K562 (cell line): ENCODE data around the gene RARRES1. TPM values are rescaled to one million over a fixed set of nuclear protein-coding genes. Genes with fewer than 3 reads are reported as not detected.
A peak's percentile ranks its signal among the peaks of the same experiment; 100 is the strongest.

ENCODE experiments used
- ATAC-seq: fragments of 200-7000 bp; cut with Tn5 transposase; 3 replicates; pipeline ENCODE4 v1.9.1; 2020; ENCODE audit warnings: moderate library complexity
- BruUV-seq: library from RNA; stranded (reverse); fragments of 400-500 nt; replicated peaks from 2 replicates; lab custom pipeline; 2021; lab: Mats Ljungman, UMichigan
- CTCF ChIA-PET: fragments of 300-600 bp; formaldehyde crosslinking; extraction: SDS; loops from one replicate; lab custom pipeline; 2021; ENCODE audit warnings: low intra/inter-chr PET ratio; lab: Yijun Ruan, JAX
- POLR2A ChIA-PET: fragments of 300-600, 350-650 bp; sonication (Branson Sonifier 250); formaldehyde crosslinking; extraction: SDS; loops from one replicate; lab custom pipeline; 2021; ENCODE audit warnings: antibody characterized with exemption, inconsistent platforms; lab: Yijun Ruan, JAX
- DNase-seq, 4 experiments: peaks; one replicate each; pipeline versions ENCODE4 v3.0.0 to v3.0.0-alpha.2; 2011 to 2018; ENCODE audit warnings: low spot score in 3 of 4, mixed read lengths in 3 of 4; ENCODE audit errors: extremely low read depth in 1 of 4
- FAIRE-seq: peaks from 2 replicates; lab custom pipeline; 2011; peaks lifted over from hg19 to GRCh38; lab: Jason Lieb, UNC
- H2AFZ ChIP-seq: 2 replicates; pipeline ENCODE4 v1.6.0; 2011; ENCODE audit warnings: low read depth, low read length, control low read depth, inconsistent platforms
- H3K27ac ChIP-seq: fragments of 200-600 bp; 3 replicates; pipeline ENCODE4 v1.8.0; 2011; ENCODE audit warnings: low read depth, mild to moderate bottlenecking, control low read depth, inconsistent platforms, low read length, moderate library complexity, mixed read lengths; ENCODE audit errors: extremely low read depth
- H3K27me3 ChIP-seq, 2 experiments: fragments of 300-600 bp in 1 of 2; 2 replicates in 1 of 2; 3 replicates in 1 of 2; pipeline versions ENCODE4 v1.6.0 to v1.8.0; 2011; ENCODE audit warnings: inconsistent platforms in 2 of 2, low read length in 2 of 2, mild to moderate bottlenecking in 1 of 2, mixed read lengths in 1 of 2, moderate library complexity in 1 of 2; ENCODE audit not compliant: control insufficient read depth in 2 of 2, insufficient read depth in 2 of 2
- H3K36me3 ChIP-seq: fragments of 300-600 bp; 3 replicates; pipeline ENCODE4 v1.8.0; 2011; ENCODE audit warnings: mild to moderate bottlenecking, low read length, inconsistent platforms; ENCODE audit not compliant: control insufficient read depth, insufficient read depth
- H3K4me1 ChIP-seq, 2 experiments: fragments of 200-600 bp in 1 of 2; replicated peaks in 1 of 2; 2 replicates in 1 of 2; 3 replicates in 1 of 2; pipeline versions ENCODE4 v1.5.1 to v1.8.0; 2011; ENCODE audit warnings: inconsistent platforms in 2 of 2, low read length in 2 of 2, mild to moderate bottlenecking in 1 of 2, mixed read lengths in 1 of 2, moderate library complexity in 1 of 2; ENCODE audit not compliant: control insufficient read depth in 2 of 2, insufficient read depth in 2 of 2
- H3K4me2 ChIP-seq: 2 replicates; pipeline ENCODE4 v1.6.1; 2011; ENCODE audit warnings: low read length, control low read depth, inconsistent platforms, mixed read lengths; ENCODE audit not compliant: insufficient read depth
- H3K4me3 ChIP-seq: fragments of 200-600 bp; sonication (generic), shearing (Covaris generic); 2 replicates; pipeline ENCODE4 v1.5.1; 2016; ENCODE audit warnings: control low read depth, inconsistent platforms
- H3K79me2 ChIP-seq: fragments of 200-600 bp; 3 replicates; pipeline ENCODE4 v1.8.0; 2011; ENCODE audit warnings: low read length, inconsistent platforms; ENCODE audit not compliant: control insufficient read depth, insufficient read depth
- H3K9ac ChIP-seq, 2 experiments: 2 replicates each; pipeline versions ENCODE4 v1.6.0 to v1.6.1; 2011; ENCODE audit warnings: low read depth in 2 of 2, low read length in 2 of 2, control low read depth in 1 of 2, inconsistent platforms in 1 of 2, mild to moderate bottlenecking in 1 of 2, mixed read lengths in 1 of 2; ENCODE audit not compliant: insufficient read depth in 1 of 2
- H3K9me1 ChIP-seq: one replicate; pipeline ENCODE4 v1.6.0; 2011; ENCODE audit warnings: inconsistent platforms, mild to moderate bottlenecking, low read length, moderate library complexity; ENCODE audit not compliant: control insufficient read depth, insufficient read depth
- H3K9me3 ChIP-seq: replicated peaks from 2 replicates; pipeline ENCODE4 v1.5.1; 2011; ENCODE audit warnings: low read depth, low read length, inconsistent platforms; ENCODE audit not compliant: control insufficient read depth, insufficient read depth
- H4K20me1 ChIP-seq: replicated peaks from 2 replicates; pipeline ENCODE4 v1.6.1; 2011; ENCODE audit warnings: low read length, inconsistent platforms, mixed read lengths; ENCODE audit not compliant: control insufficient read depth, insufficient read depth
- C11orf30 ChIP-seq: fragments of 450-650 bp; IDR thresholded peaks from 2 replicates; pipeline ENCODE4 v1.6.1; 2016; ENCODE audit warnings: low read depth, mild to moderate bottlenecking
- FOSL1 ChIP-seq: fragments of 200-800 bp; sonication (Bioruptor generic); conservative IDR thresholded peaks from 2 replicates; pipeline ENCODE4 v1.6.1; 2016; ENCODE audit warnings: missing genetic modification characterization, missing compliant biosample characterization
- MAFG ChIP-seq: fragments of 450-650 bp; conservative IDR thresholded peaks from 2 replicates; pipeline ENCODE4 v1.6.1; 2016; ENCODE audit warnings: missing genetic modification characterization, missing compliant biosample characterization
- ZNF316 ChIP-seq: fragments of 450-650 bp; IDR thresholded peaks from 2 replicates; pipeline ENCODE4 v1.6.1; 2016
- WGBS: fragments of 100-300 bp; shearing (Covaris generic); methylation state at CpG from one replicate; pipeline ENCODE4 v1.1.6; 2016; ENCODE audit warnings: low coverage, mixed read lengths; ENCODE audit not compliant: insufficient coverage; ENCODE audit errors: missing lambda C conversion rate; 5-methylcytosine and 5-hydroxymethylcytosine counted together
- in situ Hi-C: fragments of 300-500 bp; cut with MboI; formaldehyde crosslinking; loops from 4 replicates; pipeline ENCODE4 v1.15.0; 2018; ENCODE audit warnings: inconsistent platforms, mixed read lengths
- intact Hi-C: fragments of 100-400 bp; cut with micrococcal nuclease; formaldehyde crosslinking; loops from 2 replicates; pipeline ENCODE4 v1.14.2; 2022
- polyA plus RNA-seq, 8 experiments: library from polyadenylated mRNA; depleted of rRNA in 4 of 8; stranded (reverse) in 5 of 8; unstranded in 3 of 8; fragments of >200 nt; fragmentation: Nextera tagmentation in 2 of 8; fragmentation: Illumina TruSeq in 1 of 8; extraction: Ambion mirVana in 2 of 8; extraction: Trizol in 1 of 8; gene quantifications; 2 replicates each; pipeline versions ENCODE4 v1.2.1 to v1.2.3, GENCODE V29; 2011 to 2014; ENCODE audit warnings: inconsistent platforms in 1 of 8, missing spikeins in 1 of 8
- total RNA-seq, 7 experiments: library from RNA; depleted of rRNA in 6 of 7; stranded (reverse); fragments of >200 nt in 6 of 7; fragmentation: Illumina TruSeq in 2 of 7; extraction: Trizol in 2 of 7; gene quantifications; 2 replicates each; pipeline versions ENCODE4 v1.2.1 to v1.2.3, GENCODE V29; 2011 to 2021; ENCODE audit warnings: low replicate concordance in 1 of 7
- TF ChIP-seq, protein P1 (sequence below): fragments of 250-450 bp; sonication (Bioruptor Pico); IDR thresholded peaks from 2 replicates; pipeline ENCODE4 v1.8.0; 2021; ENCODE audit warnings: mild to moderate bottlenecking, moderate library complexity
- TF ChIP-seq, protein P2 (sequence below): fragments of 250-450 bp; sonication (Bioruptor Pico); IDR thresholded peaks from 2 replicates; pipeline ENCODE4 v1.8.0; 2022; ENCODE audit warnings: inconsistent platforms
- TF ChIP-seq, protein P3 (sequence below): fragments of 250-450 bp; sonication (Bioruptor Pico); IDR thresholded peaks from 2 replicates; pipeline ENCODE4 v1.5.1; 2021; ENCODE audit warnings: mild to moderate bottlenecking
- TF ChIP-seq, protein P4 (sequence below): fragments of 450-650 bp; IDR thresholded peaks from 2 replicates; pipeline ENCODE4 v1.6.1; 2017; ENCODE audit warnings: antibody characterized with exemption, mild to moderate bottlenecking

The RARRES1 gene
- total and polyA plus RNA-seq, 9 of the 15 experiments (the other 6 are each of a cell fraction or from before 2014, with no cell fraction given), result not detected

DNA sequence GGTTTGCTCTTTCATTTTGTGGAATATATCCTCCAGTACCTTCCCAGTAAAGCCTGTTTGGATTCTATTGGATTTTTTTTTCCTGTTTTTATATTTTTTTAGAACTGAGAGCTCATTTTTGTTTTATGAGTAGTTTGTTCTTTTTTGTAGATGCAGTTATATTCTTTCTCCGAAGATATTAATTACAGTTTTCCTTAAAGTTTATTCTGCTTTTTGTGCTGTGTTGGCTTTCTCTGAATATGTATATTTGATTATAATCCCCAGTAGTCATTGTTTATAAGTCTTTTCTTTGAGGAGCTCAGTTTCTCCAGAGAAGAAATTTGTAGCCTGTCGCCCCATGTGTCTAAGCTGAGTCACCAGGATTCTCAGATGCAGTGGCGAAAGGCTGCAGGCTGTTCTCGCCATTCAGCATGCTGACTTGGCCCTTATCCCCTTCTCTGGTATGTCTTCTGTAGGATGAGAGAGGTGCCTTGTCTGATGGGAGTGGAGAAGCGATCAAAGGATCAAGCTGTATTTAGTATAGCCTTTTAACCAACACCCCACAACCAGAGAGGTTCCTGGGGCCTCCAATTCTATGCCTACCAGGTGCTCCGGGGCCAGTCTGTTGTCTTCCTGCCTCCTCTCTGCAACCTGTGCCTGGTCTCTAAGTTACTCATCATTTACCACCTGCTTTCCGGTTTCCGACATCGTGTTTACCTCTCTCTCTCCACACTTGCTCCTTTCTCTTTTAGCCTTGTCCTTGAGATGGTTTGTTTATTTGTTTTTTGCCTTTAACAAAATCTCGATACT is 37.9 kb upstream of the RARRES1 start:
- intact Hi-C loops, result loop anchor here (2.0 kb wide), 1 partner anchor 27 kb away; no protein-coding TSS in a partner anchor
- no TSS peak for BruUV-seq
- ChIA-PET CTCF (interaction anchor here (0.6 to 0.7 kb wide), 2 partner anchors 9 to 20 kb away, joined by 3 to 4 read pairs; no protein-coding TSS in a partner anchor), POLR2A (interaction anchor here (0.6 to 0.7 kb wide), 2 partner anchors 15 to 67 kb away, joined by 3 read pairs; no protein-coding TSS in a partner anchor)
- Histone ChIP-seq H3K79me2 (no peaks in the 10 kb centered on the region), H3K9me3 (no peaks in the 10 kb centered on the region), H3K4me2 (peak overlapping the region; percentile 30; the same call in 1 of the 2 replicates), H3K4me1 (peaks cover 13 to 52% of the 10 kb centered on the region in 2 experiments; a peak in 3 of 5 replicates), H2AFZ (peak overlapping the region; percentile 66; the same call in 1 of the 2 replicates), H3K27ac (0 out of 3 replicates have a peak overlapping the region, but pooled peaks have one; percentile 9)
- DNase-seq, result peak in 3 of 4 experiments; percentile 22 to 59 (median 45)
- ATAC-seq, result peak; percentile 33
- in situ Hi-C loops, result no loop called here
- FAIRE-seq, result peak; percentile 64
- TF ChIP-seq, protein P1, sequence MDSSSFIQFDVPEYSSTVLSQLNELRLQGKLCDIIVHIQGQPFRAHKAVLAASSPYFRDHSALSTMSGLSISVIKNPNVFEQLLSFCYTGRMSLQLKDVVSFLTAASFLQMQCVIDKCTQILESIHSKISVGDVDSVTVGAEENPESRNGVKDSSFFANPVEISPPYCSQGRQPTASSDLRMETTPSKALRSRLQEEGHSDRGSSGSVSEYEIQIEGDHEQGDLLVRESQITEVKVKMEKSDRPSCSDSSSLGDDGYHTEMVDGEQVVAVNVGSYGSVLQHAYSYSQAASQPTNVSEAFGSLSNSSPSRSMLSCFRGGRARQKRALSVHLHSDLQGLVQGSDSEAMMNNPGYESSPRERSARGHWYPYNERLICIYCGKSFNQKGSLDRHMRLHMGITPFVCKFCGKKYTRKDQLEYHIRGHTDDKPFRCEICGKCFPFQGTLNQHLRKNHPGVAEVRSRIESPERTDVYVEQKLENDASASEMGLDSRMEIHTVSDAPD (CRISPR knock-in tag), result no peak
- TF ChIP-seq, protein P2, sequence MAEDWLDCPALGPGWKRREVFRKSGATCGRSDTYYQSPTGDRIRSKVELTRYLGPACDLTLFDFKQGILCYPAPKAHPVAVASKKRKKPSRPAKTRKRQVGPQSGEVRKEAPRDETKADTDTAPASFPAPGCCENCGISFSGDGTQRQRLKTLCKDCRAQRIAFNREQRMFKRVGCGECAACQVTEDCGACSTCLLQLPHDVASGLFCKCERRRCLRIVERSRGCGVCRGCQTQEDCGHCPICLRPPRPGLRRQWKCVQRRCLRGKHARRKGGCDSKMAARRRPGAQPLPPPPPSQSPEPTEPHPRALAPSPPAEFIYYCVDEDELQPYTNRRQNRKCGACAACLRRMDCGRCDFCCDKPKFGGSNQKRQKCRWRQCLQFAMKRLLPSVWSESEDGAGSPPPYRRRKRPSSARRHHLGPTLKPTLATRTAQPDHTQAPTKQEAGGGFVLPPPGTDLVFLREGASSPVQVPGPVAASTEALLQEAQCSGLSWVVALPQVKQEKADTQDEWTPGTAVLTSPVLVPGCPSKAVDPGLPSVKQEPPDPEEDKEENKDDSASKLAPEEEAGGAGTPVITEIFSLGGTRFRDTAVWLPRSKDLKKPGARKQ (CRISPR knock-in tag), result no peak
- TF ChIP-seq ZNF316, result peak; percentile 63
- 0 out of 2 replicates have a peak, but pooled peaks have one; percentile 21 for TF ChIP-seq FOSL1 (tag)
- peak; percentile 50 for TF ChIP-seq C11orf30
- TF ChIP-seq, protein P3, sequence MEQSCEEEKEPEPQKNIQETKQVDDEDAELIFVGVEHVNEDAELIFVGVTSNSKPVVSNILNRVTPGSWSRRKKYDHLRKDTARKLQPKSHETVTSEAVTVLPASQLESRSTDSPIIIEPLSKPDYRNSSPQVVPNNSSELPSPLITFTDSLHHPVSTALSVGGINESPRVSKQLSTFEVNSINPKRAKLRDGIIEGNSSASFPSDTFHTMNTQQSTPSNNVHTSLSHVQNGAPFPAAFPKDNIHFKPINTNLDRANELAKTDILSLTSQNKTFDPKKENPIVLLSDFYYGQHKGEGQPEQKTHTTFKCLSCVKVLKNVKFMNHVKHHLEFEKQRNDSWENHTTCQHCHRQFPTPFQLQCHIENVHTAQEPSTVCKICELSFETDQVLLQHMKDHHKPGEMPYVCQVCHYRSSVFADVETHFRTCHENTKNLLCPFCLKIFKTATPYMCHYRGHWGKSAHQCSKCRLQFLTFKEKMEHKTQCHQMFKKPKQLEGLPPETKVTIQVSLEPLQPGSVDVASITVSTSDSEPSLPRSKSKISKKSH (CRISPR knock-in tag), result no peak
- 0 out of 2 replicates have a peak, but pooled peaks have one; percentile 34 for TF ChIP-seq MAFG (tag)
- TF ChIP-seq, protein P4, sequence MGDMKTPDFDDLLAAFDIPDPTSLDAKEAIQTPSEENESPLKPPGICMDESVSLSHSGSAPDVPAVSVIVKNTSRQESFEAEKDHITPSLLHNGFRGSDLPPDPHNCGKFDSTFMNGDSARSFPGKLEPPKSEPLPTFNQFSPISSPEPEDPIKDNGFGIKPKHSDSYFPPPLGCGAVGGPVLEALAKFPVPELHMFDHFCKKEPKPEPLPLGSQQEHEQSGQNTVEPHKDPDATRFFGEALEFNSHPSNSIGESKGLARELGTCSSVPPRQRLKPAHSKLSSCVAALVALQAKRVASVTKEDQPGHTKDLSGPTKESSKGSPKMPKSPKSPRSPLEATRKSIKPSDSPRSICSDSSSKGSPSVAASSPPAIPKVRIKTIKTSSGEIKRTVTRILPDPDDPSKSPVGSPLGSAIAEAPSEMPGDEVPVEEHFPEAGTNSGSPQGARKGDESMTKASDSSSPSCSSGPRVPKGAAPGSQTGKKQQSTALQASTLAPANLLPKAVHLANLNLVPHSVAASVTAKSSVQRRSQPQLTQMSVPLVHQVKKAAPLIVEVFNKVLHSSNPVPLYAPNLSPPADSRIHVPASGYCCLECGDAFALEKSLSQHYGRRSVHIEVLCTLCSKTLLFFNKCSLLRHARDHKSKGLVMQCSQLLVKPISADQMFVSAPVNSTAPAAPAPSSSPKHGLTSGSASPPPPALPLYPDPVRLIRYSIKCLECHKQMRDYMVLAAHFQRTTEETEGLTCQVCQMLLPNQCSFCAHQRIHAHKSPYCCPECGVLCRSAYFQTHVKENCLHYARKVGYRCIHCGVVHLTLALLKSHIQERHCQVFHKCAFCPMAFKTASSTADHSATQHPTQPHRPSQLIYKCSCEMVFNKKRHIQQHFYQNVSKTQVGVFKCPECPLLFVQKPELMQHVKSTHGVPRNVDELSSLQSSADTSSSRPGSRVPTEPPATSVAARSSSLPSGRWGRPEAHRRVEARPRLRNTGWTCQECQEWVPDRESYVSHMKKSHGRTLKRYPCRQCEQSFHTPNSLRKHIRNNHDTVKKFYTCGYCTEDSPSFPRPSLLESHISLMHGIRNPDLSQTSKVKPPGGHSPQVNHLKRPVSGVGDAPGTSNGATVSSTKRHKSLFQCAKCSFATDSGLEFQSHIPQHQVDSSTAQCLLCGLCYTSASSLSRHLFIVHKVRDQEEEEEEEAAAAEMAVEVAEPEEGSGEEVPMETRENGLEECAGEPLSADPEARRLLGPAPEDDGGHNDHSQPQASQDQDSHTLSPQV, result peak; percentile 27; the same call in 1 of the 2 replicates
- TF ChIP-seq, all 486 proteins: peak for 5
- no peaks in the 10 kb centered on the region for H3K27me3 ChIP-seq
- H3K9ac ChIP-seq, result peak overlapping the region in 1 of 2 experiments; percentile 38; a peak in 2 of 4 replicates
- no peaks in the 10 kb centered on the region; the same call in 2 of the 3 replicates for H3K36me3 ChIP-seq
- no peaks in the 10 kb centered on the region for H3K9me1 ChIP-seq
- H4K20me1 ChIP-seq, result no peaks in the 10 kb centered on the region
- no peak overlapping the region for H3K4me3 ChIP-seq
- WGBS, result 59% methylated on average over 10 of the region's 10 CpGs
